Kidney epithelial cell (primary cell): ENCODE data around the gene TOE1. TPM values are rescaled to one million over a fixed set of nuclear protein-coding genes. Genes with fewer than 3 reads are reported as not detected.

Experiments used
- DNase-seq: peaks from one replicate; pipeline ENCODE4 v3.0.0-alpha.2; 2010; ENCODE audit warnings: low read depth
- H3K27me3 ChIP-seq: 2 replicates; pipeline ENCODE4 v1.6.0; 2011; ENCODE audit warnings: low read length; ENCODE audit not compliant: control insufficient read depth, insufficient read depth
- H3K36me3 ChIP-seq: 2 replicates; pipeline ENCODE4 v1.5.1; 2011; ENCODE audit warnings: low read length; ENCODE audit not compliant: control insufficient read depth, insufficient read depth
- H3K4me3 ChIP-seq: 2 replicates; pipeline ENCODE4 v1.5.1; 2011; ENCODE audit warnings: low read depth, mild to moderate bottlenecking, control low read depth, low read length
- CTCF ChIP-seq: IDR thresholded peaks from 2 replicates; pipeline ENCODE4 v1.5.1; 2011; ENCODE audit warnings: mild to moderate bottlenecking, moderate library complexity, low read length, control low read depth, inconsistent platforms; ENCODE audit not compliant: insufficient read depth, poor library complexity, severe bottlenecking
- total RNA-seq: library from RNA; depleted of rRNA; stranded (reverse); fragments of >200 nt; gene quantifications from 2 replicates; pipeline ENCODE4 v1.2.3, GENCODE V29; 2015

Gene TOE1
- total RNA-seq, 1 donor from 2014 or later: 14.8 TPM

- no peaks in the 10 kb centered on the region for H3K36me3 ChIP-seq
- TF ChIP-seq CTCF: no peak
- no peak overlapping the region for H3K4me3 ChIP-seq
- H3K27me3 ChIP-seq: peaks cover 9% of the 10 kb centered on the region
- DNase-seq: no peak
Measured at GRCh38 chr1:45329445-45329844, 10.5 kb upstream of the TOE1 start.

- no peak for TF ChIP-seq CTCF
- Histone ChIP-seq H3K4me3 (no peak overlapping the region), H3K27me3 (peaks cover 9% of the 10 kb centered on the region), H3K36me3 (no peaks in the 10 kb centered on the region)
- no peak for DNase-seq
Measured at GRCh38 chr1:45331436-45332345, 8.3 kb upstream of the TOE1 start.

- TF ChIP-seq CTCF: no peak
- DNase-seq: no peak
- no peak overlapping the region for H3K4me3 ChIP-seq
- H3K36me3 ChIP-seq: no peaks in the 10 kb centered on the region
- peaks cover 3% of the 10 kb centered on the region for H3K27me3 ChIP-seq
Measured at GRCh38 chr1:45332346-45332720, 7.6 kb upstream of the TOE1 start.

- H3K36me3 ChIP-seq: no peaks in the 10 kb centered on the region
- TF ChIP-seq CTCF: no peak
- H3K4me3 ChIP-seq: no peak overlapping the region
- H3K27me3 ChIP-seq: no peaks in the 10 kb centered on the region
- no peak for DNase-seq
Measured at GRCh38 chr1:45334308-45335245, 5.4 kb upstream of the TOE1 start.

GRCh38 chr1:45335855-45336324, 4.1 kb upstream of the TOE1 start:
- no peak for TF ChIP-seq CTCF
- no peaks in the 10 kb centered on the region for H3K36me3 ChIP-seq
- no peak overlapping the region for H3K4me3 ChIP-seq
- no peaks in the 10 kb centered on the region for H3K27me3 ChIP-seq
- no peak for DNase-seq
